Body of pancreas (tissue), 4 donors: ENCODE data around the gene SURF4. TPM values are rescaled to one million over a fixed set of nuclear protein-coding genes. Genes with fewer than 3 reads are reported as not detected.
A peak's percentile ranks its signal among the peaks of the same experiment; 100 is the strongest.

Experiments used
- ATAC-seq: fragments of 150-250 bp; one replicate; pipeline ENCODE4 v1.9.1; 2016
- DNase-seq, 4 donors: peaks; one replicate each; pipeline ENCODE4 v3.0.0-alpha.2; 2019
- H3K27ac ChIP-seq, 4 donors: fragments of 200-600 bp; sonication (generic); 1 replicate in 3 of 4; 2 replicates in 1 of 4; pipeline versions ENCODE4 v1.5.1 to v1.6.1; 2016 to 2019; ENCODE audit warnings: mild to moderate bottlenecking in 1 of 4, mixed read lengths in 1 of 4, moderate library complexity in 1 of 4
- H3K27me3 ChIP-seq, 2 donors: fragments of 200-600 bp; sonication (generic); one replicate each; pipeline ENCODE4 v1.6.0; 2016; ENCODE audit warnings: mild to moderate bottlenecking in 1 of 2
- H3K36me3 ChIP-seq, 2 donors: fragments of 200-600 bp; sonication (generic); replicated peaks in 1 of 2; 2 replicates each; pipeline ENCODE4 v1.5.1; 2016; ENCODE audit warnings: low read depth in 2 of 2; ENCODE audit not compliant: insufficient read depth in 1 of 2
- H3K4me1 ChIP-seq: fragments of 200-600 bp; sonication (generic); one replicate; pipeline ENCODE4 v1.6.0; 2016
- H3K4me3 ChIP-seq, 2 donors: fragments of 200-600 bp; sonication (generic); 1 replicate in 1 of 2; 2 replicates in 1 of 2; pipeline ENCODE4 v1.5.1; 2016 to 2019
- H3K9me3 ChIP-seq, 3 donors: fragments of 200-600 bp; sonication (generic); 1 replicate in 2 of 3; 2 replicates in 1 of 3; pipeline ENCODE4 v1.5.1; 2016
- CTCF ChIP-seq, 7 experiments: fragments of 450-650 bp in 4 of 7; fragments of 200-600 bp in 3 of 7; sonication (generic) in 3 of 7; IDR thresholded peaks; one replicate each; pipeline ENCODE4 v1.5.1; 2016 to 2019; ENCODE audit warnings: antibody characterized with exemption in 7 of 7
- POLR2A ChIP-seq, 3 donors: fragments of 450-650 bp; IDR thresholded peaks; one replicate each; pipeline ENCODE4 v1.6.1; 2016; ENCODE audit warnings: antibody characterized with exemption in 3 of 3, mild to moderate bottlenecking in 2 of 3
- WGBS, 2 donors: methylation state at CpG; one replicate each; pipeline ENCODE4 v1.1.5; 2017; 5-methylcytosine and 5-hydroxymethylcytosine counted together
- intact Hi-C: fragments of 100-400 bp; cut with DNase I; formaldehyde crosslinking; loops from one replicate; pipeline ENCODE4 v1.15.1; 2023
- total RNA-seq, 2 donors: library from RNA; depleted of rRNA; stranded (reverse); fragments of >200 nt; gene quantifications; one replicate each; pipeline ENCODE4 v1.1.0, GENCODE V29; 2016

SURF4 gene
- total RNA-seq, 2 donors from 2014 or later: 93.9 to 109 TPM

- DNase-seq: no peak
- no peak for TF ChIP-seq POLR2A (IDR thresholded peaks at IDR 0.05)
- no peak for TF ChIP-seq CTCF (IDR thresholded peaks at IDR 0.05)
- no peaks in the 10 kb centered on the region for H3K27me3 ChIP-seq
- peaks cover 12% of the 10 kb centered on the region for H3K4me1 ChIP-seq
- no peak overlapping the region for H3K4me3 ChIP-seq
- ATAC-seq: no peak
- intact Hi-C loops: no loop called here
- no peak overlapping the region for H3K27ac ChIP-seq
- 77 to 92% methylated on average over 6 to 12 of the region's 12 CpGs for WGBS, 2 donors
- H3K36me3 ChIP-seq: no peaks in the 10 kb centered on the region
- H3K9me3 ChIP-seq: no peaks in the 10 kb centered on the region
These were observed 33.8 kb downstream of the SURF4 start for GRCh38 chr9:133342069-133342406.

- Histone ChIP-seq H3K4me1 (peaks cover 12% of the 10 kb centered on the region), H3K27ac (no peak overlapping the region), H3K27me3 (no peaks in the 10 kb centered on the region), H3K4me3 (no peak overlapping the region), H3K36me3 (no peaks in the 10 kb centered on the region), H3K9me3 (no peaks in the 10 kb centered on the region)
- DNase-seq (peak in 1 of 4 donors; percentile 62), ATAC-seq (no peak)
- TF ChIP-seq CTCF (IDR thresholded peaks at IDR 0.05) (no peak), POLR2A (IDR thresholded peaks at IDR 0.05) (peak in 1 of 3 donors; percentile 26)
- 86 to 89% methylated on average over 9 to 10 of the region's 15 CpGs for WGBS, 2 donors
- intact Hi-C loops: no loop called here
These were observed 34.3 kb downstream of the SURF4 start for GRCh38 chr9:133341369-133342068.

GRCh38 chr9:133340916-133341315, 34.9 kb downstream of the SURF4 start:
- no peaks in the 10 kb centered on the region for H3K36me3 ChIP-seq

GRCh38 chr9:133340256-133340655, 35.6 kb downstream of the SURF4 start:
- Histone ChIP-seq H3K4me1 (peaks cover 9% of the 10 kb centered on the region), H3K27me3 (no peaks in the 10 kb centered on the region), H3K36me3 (no peaks in the 10 kb centered on the region), H3K9me3 (no peaks in the 10 kb centered on the region), H3K4me3 (no peak overlapping the region), H3K27ac (no peak overlapping the region)
- TF ChIP-seq POLR2A (IDR thresholded peaks at IDR 0.05) (no peak), CTCF (IDR thresholded peaks at IDR 0.05) (no peak)
- no peak for DNase-seq
- 71 to 94% methylated on average over 3 of the region's 3 CpGs for WGBS, 2 donors
- no peak for ATAC-seq
- intact Hi-C loops: no loop called here

More at GRCh38 chr9:133340916-133341315, 34.9 kb downstream of the SURF4 start:
- DNase-seq: no peak
- Histone ChIP-seq H3K27ac (no peak overlapping the region), H3K4me1 (peaks cover 8% of the 10 kb centered on the region), H3K9me3 (no peaks in the 10 kb centered on the region), H3K27me3 (no peaks in the 10 kb centered on the region), H3K4me3 (no peak overlapping the region)
- no peak for ATAC-seq
- intact Hi-C loops: no loop called here
- 83 to 86% methylated on average over 7 to 13 of the region's 13 CpGs for WGBS, 2 donors
- TF ChIP-seq POLR2A (IDR thresholded peaks at IDR 0.05) (no peak), CTCF (IDR thresholded peaks at IDR 0.05) (no peak)

GRCh38 chr9:133339641-133340040, 36.2 kb downstream of the SURF4 start:
- Histone ChIP-seq H3K4me1 (peaks cover 15% of the 10 kb centered on the region), H3K4me3 (no peak overlapping the region), H3K27me3 (no peaks in the 10 kb centered on the region), H3K36me3 (no peaks in the 10 kb centered on the region), H3K27ac (no peak overlapping the region), H3K9me3 (no peaks in the 10 kb centered on the region)
- DNase-seq: no peak
- TF ChIP-seq CTCF (IDR thresholded peaks at IDR 0.05) (no peak), POLR2A (IDR thresholded peaks at IDR 0.05) (no peak)
- WGBS, 2 donors: 50 to 60% methylated on average over 5 of the region's 5 CpGs
- intact Hi-C loops: loop anchor here (10.0 kb wide), 2 partner anchors 145 to 305 kb away; partner anchors contain the start of gene GTF3C5
- no peak for ATAC-seq
